ENCODE results near the gene TTLL9. TPM values are rescaled to one million over a fixed set of nuclear protein-coding genes. Genes with fewer than 3 reads are reported as not detected.

TTLL9 gene
- total and polyA plus RNA-seq, 2 of the 13 experiments (the other 11 are each of a cell fraction or from before 2014, with no cell fraction given), result not detected

- TF ChIP-seq SP1 (IDR thresholded peaks at IDR 0.05) (no peak), SP1 (CRISPR knock-in tag; IDR thresholded peaks at IDR 0.05) (peak; percentile 98), KAT2B (IDR thresholded peaks at IDR 0.05; ENCODE audit: borderline replicate concordance, low read depth, low read length) (no peak), ZNF672 (CRISPR knock-in tag; IDR thresholded peaks at IDR 0.05) (peak; percentile 100), ZNF556 (CRISPR knock-in tag; IDR thresholded peaks at IDR 0.05; ENCODE audit: borderline replicate concordance) (peak; percentile 100), EED (CRISPR knock-in tag; IDR thresholded peaks at IDR 0.05) (peak; percentile 100), ZNF512 (CRISPR knock-in tag; IDR thresholded peaks at IDR 0.05) (peak; percentile 97), CC2D1A (CRISPR knock-in tag; IDR thresholded peaks at IDR 0.05) (peak; percentile 100), HMGXB4 (CRISPR knock-in tag; IDR thresholded peaks at IDR 0.05; ENCODE audit: borderline replicate concordance in 1 of 2, low read depth in 1 of 2) (peak; percentile 97 to 100), BCLAF1 (IDR thresholded peaks at IDR 0.05) (no peak), NRL (CRISPR knock-in tag; IDR thresholded peaks at IDR 0.05; ENCODE audit: borderline replicate concordance) (peak; percentile 100), MXI1 (IDR thresholded peaks at IDR 0.05; ENCODE audit: borderline replicate concordance, low read depth, low read length) (peak; percentile 97), SCMH1 (CRISPR knock-in tag; IDR thresholded peaks at IDR 0.05; ENCODE audit: borderline replicate concordance) (peak; percentile 99), BCL6 (CRISPR knock-in tag; IDR thresholded peaks at IDR 0.05) (peak; percentile 99), NR2F1 (CRISPR knock-in tag; IDR thresholded peaks at IDR 0.05) (peak; percentile 44 to 99; a peak in 3 of 4 replicates)
- TF ChIP-seq, protein P1, sequence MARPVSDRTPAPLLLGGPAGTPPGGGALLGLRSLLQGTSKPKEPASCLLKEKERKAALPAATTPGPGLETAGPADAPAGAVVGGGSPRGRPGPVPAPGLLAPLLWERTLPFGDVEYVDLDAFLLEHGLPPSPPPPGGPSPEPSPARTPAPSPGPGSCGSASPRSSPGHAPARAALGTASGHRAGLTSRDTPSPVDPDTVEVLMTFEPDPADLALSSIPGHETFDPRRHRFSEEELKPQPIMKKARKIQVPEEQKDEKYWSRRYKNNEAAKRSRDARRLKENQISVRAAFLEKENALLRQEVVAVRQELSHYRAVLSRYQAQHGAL (CRISPR knock-in tag; IDR thresholded peaks at IDR 0.05; ENCODE audit: not compliant biosample characterization), result peak; percentile 100
These were observed 98.1 kb downstream of the TTLL9 start (continued) for GRCh38 chr20:31968291-31969126.

All from HepG2 (cell line).